Naive thymus-derived CD4-positive, alpha-beta T cell (primary cell): ENCODE measurements around the gene ING2. TPM values are rescaled to one million over a fixed set of nuclear protein-coding genes. Genes with fewer than 3 reads are reported as not detected.

Experiments used
- ATAC-seq: fragments of 150-1000 bp; cut with Tn5 transposase; 2 replicates; pipeline ENCODE4 v1.10.0; 2021; ENCODE audit warnings: mild to moderate bottlenecking, moderate library complexity
- CTCF ChIA-PET: fragments of 350-600 bp; sonication (Branson Sonifier 250); formaldehyde crosslinking; loops from one replicate; lab custom pipeline; 2021; ENCODE audit warnings: antibody characterized with exemption; lab: Charles Lee
- POLR2A ChIA-PET: fragments of 350-600 bp; sonication (Branson Sonifier 250); formaldehyde crosslinking; loops from one replicate; lab custom pipeline; 2021; ENCODE audit warnings: antibody characterized with exemption, inconsistent platforms; lab: Charles Lee
- DNase-seq, 9 donors: peaks; one replicate each; pipeline versions ENCODE4 v3.0.0 to v3.0.0-alpha.2; 2020 to 2022; ENCODE audit warnings: mixed read lengths in 1 of 9
- H3K27ac ChIP-seq: one replicate; pipeline ENCODE4 v1.7.0; 2013; ENCODE audit warnings: mild to moderate bottlenecking, low read depth, low read length, moderate library complexity
- H3K27me3 ChIP-seq, 2 donors: one replicate each; pipeline ENCODE4 v1.7.0; 2013; ENCODE audit warnings: low read length in 2 of 2, mild to moderate bottlenecking in 2 of 2, moderate library complexity in 2 of 2; ENCODE audit not compliant: control insufficient read depth in 2 of 2, insufficient read depth in 2 of 2
- H3K36me3 ChIP-seq, 3 experiments: 1 replicate in 2 of 3; 2 replicates in 1 of 3; pipeline ENCODE4 v1.7.0; 2013; ENCODE audit warnings: low read length in 3 of 3, mild to moderate bottlenecking in 3 of 3, moderate library complexity in 1 of 3; ENCODE audit not compliant: insufficient read depth in 3 of 3, control insufficient read depth in 2 of 3
- H3K4me1 ChIP-seq, 2 donors: one replicate each; pipeline ENCODE4 v1.7.0; 2013; ENCODE audit warnings: low read length in 2 of 2, mild to moderate bottlenecking in 2 of 2, moderate library complexity in 1 of 2; ENCODE audit not compliant: control insufficient read depth in 2 of 2, insufficient read depth in 2 of 2
- H3K4me3 ChIP-seq: 2 replicates; pipeline ENCODE4 v1.7.0; 2013; ENCODE audit warnings: mild to moderate bottlenecking, low read length
- H3K9me3 ChIP-seq, 3 experiments: 1 replicate in 2 of 3; 2 replicates in 1 of 3; pipeline ENCODE4 v1.7.0; 2013; ENCODE audit warnings: low read length in 3 of 3; ENCODE audit not compliant: control insufficient read depth in 2 of 3
- H3K27ac Mint-ChIP-seq, 9 donors: one replicate each; pipeline ENCODE4 v1.8.0; 2020 to 2022; ENCODE audit warnings: mixed read lengths in 9 of 9, mild to moderate bottlenecking in 8 of 9, moderate library complexity in 5 of 9, inconsistent platforms in 2 of 9
- H3K27me3 Mint-ChIP-seq, 5 donors: one replicate each; pipeline ENCODE4 v1.8.0; 2021 to 2022; ENCODE audit warnings: mixed read lengths in 5 of 5, mild to moderate bottlenecking in 1 of 5
- H3K36me3 Mint-ChIP-seq, 5 donors: one replicate each; pipeline ENCODE4 v1.8.0; 2020 to 2022; ENCODE audit warnings: mixed read lengths in 5 of 5, mild to moderate bottlenecking in 3 of 5, inconsistent platforms in 1 of 5
- H3K4me1 Mint-ChIP-seq, 7 donors: one replicate each; pipeline ENCODE4 v1.8.0; 2020 to 2022; ENCODE audit warnings: mixed read lengths in 7 of 7, mild to moderate bottlenecking in 3 of 7, inconsistent platforms in 1 of 7
- H3K4me3 Mint-ChIP-seq, 10 donors: one replicate each; pipeline ENCODE4 v1.8.0; 2020 to 2022; ENCODE audit warnings: mild to moderate bottlenecking in 10 of 10, mixed read lengths in 10 of 10, moderate library complexity in 6 of 10, inconsistent platforms in 2 of 10
- H3K9me3 Mint-ChIP-seq, 11 donors: one replicate each; pipeline ENCODE4 v1.8.0; 2020 to 2022; ENCODE audit warnings: mixed read lengths in 11 of 11, mild to moderate bottlenecking in 4 of 11, inconsistent platforms in 1 of 11, moderate library complexity in 1 of 11
- intact Hi-C, 2 donors: fragments of 100-400 bp; cut with micrococcal nuclease; formaldehyde crosslinking; loops; one replicate each; pipeline ENCODE4 v1.15.1; 2023
- polyA plus RNA-seq, 2 donors: library from polyadenylated mRNA; unstranded; fragments of 300-500 nt; fragmentation: Illumina TruSeq; gene quantifications; one replicate each; pipeline ENCODE4 v1.2.3, GENCODE V29; 2021
- total RNA-seq, 6 experiments: library from RNA in 5 of 6; stranded (reverse) in 5 of 6; gene quantifications; 1 replicate in 5 of 6; 2 replicates in 1 of 6; pipeline ENCODE4 v1.2.3 and lab custom pipeline; 2021 to 2026

The ING2 gene
- total and polyA plus RNA-seq, 7 experiments from 2014 or later = 9.6 to 16.7 (median 11.2) TPM

DNA sequence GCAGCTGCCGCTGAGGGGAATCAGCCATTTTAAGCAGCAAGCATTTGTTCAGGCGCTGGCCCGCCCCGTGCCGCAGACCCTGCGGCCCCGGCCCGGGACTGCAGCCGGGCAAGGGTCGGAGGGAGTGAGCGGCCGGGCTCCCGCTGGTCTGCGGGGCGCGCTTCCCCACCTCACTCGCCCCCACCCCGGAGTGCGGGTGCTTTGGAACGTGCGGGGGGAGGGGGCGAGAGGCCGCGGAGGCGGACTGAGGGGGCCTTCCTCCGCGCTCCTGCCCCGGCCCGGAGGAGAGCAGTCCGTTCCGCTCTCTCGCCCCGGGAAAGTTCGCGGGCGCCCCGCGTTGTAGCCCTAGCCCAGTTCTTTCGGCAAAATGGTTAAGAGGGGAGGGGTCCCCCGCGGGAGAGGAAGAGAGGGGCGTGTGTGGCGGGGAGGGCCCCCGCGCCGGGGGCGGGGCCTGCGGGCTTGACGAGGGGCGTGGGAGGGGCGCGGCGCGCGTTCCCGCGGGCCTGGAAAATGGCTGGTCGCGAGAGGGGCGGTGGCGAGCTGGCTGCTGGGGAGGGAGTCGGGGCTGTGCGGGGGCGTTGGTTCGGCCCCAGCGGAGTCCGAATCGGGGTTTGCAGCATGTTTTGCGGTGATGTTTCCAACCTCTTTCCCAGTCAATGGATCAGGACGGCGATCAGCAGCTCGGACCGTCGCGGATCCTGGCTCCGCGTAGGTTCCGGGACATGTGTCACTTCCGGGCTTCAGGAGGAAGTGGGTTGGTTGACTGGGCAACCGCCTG, 942 bp downstream of the ING2 start:
- peak; percentile 49 for ATAC-seq
- H3K4me3 Mint-ChIP-seq = peak overlapping the region; percentile 89 to 98 (median 96)
- POLR2A ChIA-PET = interaction anchor here (0.7 to 6.5 kb wide), 7 partner anchors 9 to 588 kb away, joined by 3 to 88 read pairs (median 4); partner anchors contain the start of gene CDKN2AIP
- no peaks in the 10 kb centered on the region for H3K27me3 Mint-ChIP-seq
- peak overlapping the region; percentile 90 for H3K4me3 ChIP-seq
- peaks cover 11 to 46% (median 44%) of the 10 kb centered on the region in 7 donors for H3K4me1 Mint-ChIP-seq
- no peaks in the 10 kb centered on the region for H3K27me3 ChIP-seq
- CTCF ChIA-PET = no interaction called here
- H3K9me3 Mint-ChIP-seq = peaks cover 0 to 2% (median 0%) of the 10 kb centered on the region in 11 donors
- H3K4me1 ChIP-seq = peaks cover 6 to 11% of the 10 kb centered on the region in 2 donors
- peaks cover 0 to 11% (median 7%) of the 10 kb centered on the region in 3 experiments for H3K36me3 ChIP-seq
- DNase-seq = peak; percentile 85 to 96 (median 92)
- H3K9me3 ChIP-seq = no peaks in the 10 kb centered on the region
- intact Hi-C loops = loop anchor here (1.0 to 10.0 kb wide), 12 partner anchors 107 to 1919 kb away; partner anchors contain the start of genes CENPU (in 2 of the 2), ANKRD37 (in 1 of the 2), CFAP97 (in 1 of the 2) and UFSP2 (in 1 of the 2)
- peaks cover 0 to 9% (median 7%) of the 10 kb centered on the region in 5 donors for H3K36me3 Mint-ChIP-seq
- peak overlapping the region; percentile 86 for H3K27ac ChIP-seq
- H3K27ac Mint-ChIP-seq = peak overlapping the region; percentile 90 to 100 (median 99)

DNA sequence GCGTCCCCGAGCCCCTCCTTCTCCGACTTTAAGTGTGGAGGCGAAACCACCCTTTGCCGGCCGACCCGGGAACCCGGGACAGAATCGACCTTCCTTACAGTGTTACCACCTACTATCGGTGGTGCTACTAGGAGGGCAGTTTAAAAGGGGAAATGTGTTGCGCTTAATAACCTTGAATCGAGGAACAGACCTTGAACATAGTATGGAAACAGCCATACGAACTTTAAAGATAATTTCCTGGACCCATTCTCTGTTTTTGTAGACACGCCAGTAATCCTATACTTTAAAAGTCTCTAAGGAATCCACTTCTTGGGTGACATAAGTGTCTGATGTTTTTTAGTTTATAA, 1.5 kb downstream of the ING2 start:
- CTCF ChIA-PET = no interaction called here
- POLR2A ChIA-PET = interaction anchor here (0.7 to 6.5 kb wide), 7 partner anchors 9 to 588 kb away, joined by 3 to 88 read pairs (median 4); partner anchors contain the start of gene CDKN2AIP
- H3K4me1 Mint-ChIP-seq = peaks cover 12 to 48% (median 45%) of the 10 kb centered on the region in 7 donors

DNA sequence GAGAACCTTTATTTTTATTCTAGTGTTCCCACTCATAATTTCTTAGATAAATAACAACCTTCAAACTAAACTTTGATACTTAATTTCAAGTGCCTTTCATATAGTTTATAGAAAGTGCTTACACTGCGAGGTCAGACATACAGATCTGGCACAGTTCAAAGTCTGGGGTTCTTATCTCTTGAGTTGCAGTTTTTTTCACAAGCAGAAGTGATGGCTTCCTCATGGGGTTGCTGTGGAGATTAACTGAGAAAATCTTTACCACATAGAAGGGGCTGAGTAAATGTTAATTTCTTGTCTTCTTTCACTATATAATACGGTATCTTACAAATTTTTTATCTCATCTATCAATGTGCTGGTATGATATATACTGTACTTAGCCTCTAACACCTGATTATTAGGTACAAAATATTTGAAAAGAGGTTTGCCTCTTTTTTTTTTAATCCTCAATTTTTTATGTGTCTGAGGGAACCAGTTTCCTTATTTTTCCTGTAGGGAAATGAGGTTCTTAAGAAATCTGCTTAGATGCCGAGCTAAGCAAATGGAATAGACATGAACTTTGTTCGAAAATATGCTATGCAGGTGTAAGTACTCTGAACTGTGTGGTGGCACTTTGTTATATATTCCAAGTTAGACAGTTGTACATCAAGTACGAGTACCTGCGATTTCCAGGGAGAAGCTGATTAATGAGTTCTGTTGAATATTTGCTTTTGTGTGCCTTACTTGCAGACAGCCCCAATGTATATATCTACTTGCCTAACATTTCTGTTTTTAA, 3.3 kb downstream of the ING2 start:
- peaks cover 4 to 11% (median 10%) of the 10 kb centered on the region in 3 experiments for H3K36me3 ChIP-seq
- H3K4me3 ChIP-seq = no peak overlapping the region
- H3K27me3 Mint-ChIP-seq = no peaks in the 10 kb centered on the region
- ChIA-PET CTCF (interaction anchor here (1.0 kb wide), 1 partner anchor 52 kb away, joined by 3 read pairs; no protein-coding TSS in a partner anchor), POLR2A (interaction anchor here (0.6 to 6.5 kb wide), 3 partner anchors 11 to 903 kb away, joined by 3 to 88 read pairs (median 4); partner anchors contain the start of gene CDKN2AIP)
- intact Hi-C loops = loop anchor here in 1 of 2 donors (10.0 kb wide), 5 partner anchors 217 to 1917 kb away; partner anchors contain the start of gene UFSP2
- ATAC-seq = no peak
- peaks cover 0 to 2% (median 0%) of the 10 kb centered on the region in 11 donors for H3K9me3 Mint-ChIP-seq
- H3K27ac Mint-ChIP-seq = peak overlapping the region in 3 of 9 donors; percentile 22 to 70 (median 59)
- H3K4me3 Mint-ChIP-seq = peak overlapping the region in 1 of 10 donors; percentile 8
- peaks cover 6 to 35% (median 31%) of the 10 kb centered on the region in 7 donors for H3K4me1 Mint-ChIP-seq
- H3K27me3 ChIP-seq = no peaks in the 10 kb centered on the region
- peaks cover 3 to 5% of the 10 kb centered on the region in 2 donors for H3K4me1 ChIP-seq
- H3K9me3 ChIP-seq = no peaks in the 10 kb centered on the region
- H3K36me3 Mint-ChIP-seq = peaks cover 0 to 20% (median 12%) of the 10 kb centered on the region in 5 donors
- H3K27ac ChIP-seq = no peak overlapping the region
- DNase-seq = no peak

More for the DNA sequence above, 1.5 kb downstream of the ING2 start:
- Histone ChIP-seq H3K27me3 (no peaks in the 10 kb centered on the region), H3K36me3 (peaks cover 3 to 11% (median 10%) of the 10 kb centered on the region in 3 experiments), H3K4me1 (peaks cover 6 to 11% of the 10 kb centered on the region in 2 donors), H3K9me3 (no peaks in the 10 kb centered on the region), H3K4me3 (peak overlapping the region; percentile 90), H3K27ac (peak overlapping the region; percentile 86)
- peaks cover 0 to 14% (median 10%) of the 10 kb centered on the region in 5 donors for H3K36me3 Mint-ChIP-seq
- intact Hi-C loops = loop anchor here in 1 of 2 donors (1.0 to 10.0 kb wide), 6 partner anchors 218 to 1918 kb away; partner anchors contain the start of genes CENPU and UFSP2
- H3K4me3 Mint-ChIP-seq = peak overlapping the region; percentile 89 to 98 (median 96)
- H3K27ac Mint-ChIP-seq = peak overlapping the region; percentile 90 to 100 (median 99)
- H3K9me3 Mint-ChIP-seq = peaks cover 0 to 2% (median 0%) of the 10 kb centered on the region in 11 donors
- no peak for ATAC-seq
- H3K27me3 Mint-ChIP-seq = no peaks in the 10 kb centered on the region
- no peak for DNase-seq

- ATAC-seq (no peak), DNase-seq (no peak)
- no peak overlapping the region for H3K4me3 ChIP-seq
- no peaks in the 10 kb centered on the region for H3K4me1 ChIP-seq
- intact Hi-C loops = loop anchor here in 1 of 2 donors (10.0 kb wide), 5 partner anchors 216 to 1916 kb away; partner anchors contain the start of gene UFSP2
- H3K9me3 ChIP-seq = no peaks in the 10 kb centered on the region
- H3K27me3 ChIP-seq = no peaks in the 10 kb centered on the region
- Mint-ChIP-seq H3K27me3 (no peaks in the 10 kb centered on the region), H3K36me3 (peaks cover 0 to 22% (median 12%) of the 10 kb centered on the region in 5 donors), H3K4me3 (no peak overlapping the region), H3K27ac (no peak overlapping the region), H3K9me3 (peaks cover 0 to 2% (median 0%) of the 10 kb centered on the region in 11 donors), H3K4me1 (peaks cover 1 to 31% (median 25%) of the 10 kb centered on the region in 7 donors)
- no peak overlapping the region for H3K27ac ChIP-seq
- ChIA-PET POLR2A (interaction anchor here (0.6 to 6.5 kb wide), 2 partner anchors 63 to 903 kb away, joined by 3 to 88 read pairs; partner anchors contain the start of gene CDKN2AIP), CTCF (interaction anchor here (1.0 kb wide), 1 partner anchor 53 kb away, joined by 3 read pairs; no protein-coding TSS in a partner anchor)
- H3K36me3 ChIP-seq = peaks cover 4 to 11% (median 10%) of the 10 kb centered on the region in 3 experiments
Observed at GRCh38 chr4:183508697-183509335, 4.0 kb downstream of the ING2 start.

GRCh38 chr4:183515411-183515810, 10.6 kb downstream of the ING2 start:
- no peak overlapping the region for H3K27ac Mint-ChIP-seq

More at GRCh38 chr4:183515411-183515810, 10.6 kb downstream of the ING2 start:
- CTCF ChIA-PET = no interaction called here
- Histone ChIP-seq H3K4me3 (no peak overlapping the region), H3K9me3 (no peaks in the 10 kb centered on the region), H3K27me3 (no peaks in the 10 kb centered on the region), H3K4me1 (no peaks in the 10 kb centered on the region), H3K27ac (no peak overlapping the region), H3K36me3 (peaks cover 1 to 7% (median 4%) of the 10 kb centered on the region in 3 experiments)
- ATAC-seq (no peak), DNase-seq (no peak)
- POLR2A ChIA-PET = interaction anchor here (1.5 kb wide), 1 partner anchor 9 kb away, joined by 3 read pairs; no protein-coding TSS in a partner anchor
- peaks cover 2 to 15% (median 10%) of the 10 kb centered on the region in 7 donors for H3K4me1 Mint-ChIP-seq
- no peaks in the 10 kb centered on the region for H3K9me3 Mint-ChIP-seq
- intact Hi-C loops = no loop called here
- H3K27me3 Mint-ChIP-seq = no peaks in the 10 kb centered on the region
- no peak overlapping the region for H3K4me3 Mint-ChIP-seq
- peaks cover 0 to 22% (median 10%) of the 10 kb centered on the region in 5 donors for H3K36me3 Mint-ChIP-seq
